Activated CD4-positive, CD25-positive, alpha-beta regulatory T cell treated with anti-CD3 and anti-CD28 coated beads, Interleukin-2, amount 50 U/mL, for 16 hours (primary cell): ENCODE measurements around the gene MAPK14.

Source experiments
- DNase-seq: peaks from one replicate; pipeline ENCODE4 v3.0.0-alpha.2; 2020; ENCODE audit warnings: low read depth, low spot score

The MAPK14 gene

DNA sequence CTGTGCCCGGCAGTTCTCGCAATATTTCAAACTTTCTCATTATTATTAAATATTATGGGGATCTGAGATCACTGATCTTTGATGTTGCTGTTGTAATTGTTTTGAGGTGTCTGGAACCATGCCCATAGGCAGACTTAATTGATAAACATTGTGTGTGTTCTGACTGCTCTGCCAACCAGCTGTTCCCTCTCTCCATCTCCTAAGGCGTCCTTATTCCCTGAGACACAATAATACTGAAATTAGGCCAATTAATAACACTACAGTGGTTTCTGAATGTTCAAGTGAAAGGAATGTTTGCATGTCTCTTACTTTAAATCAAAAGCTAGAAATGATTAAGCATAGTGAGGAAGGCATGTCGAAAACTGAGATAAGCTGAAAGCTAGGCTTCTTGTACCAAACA is 7.6 kb downstream of the MAPK14 start:
- no peak for DNase-seq

DNA sequence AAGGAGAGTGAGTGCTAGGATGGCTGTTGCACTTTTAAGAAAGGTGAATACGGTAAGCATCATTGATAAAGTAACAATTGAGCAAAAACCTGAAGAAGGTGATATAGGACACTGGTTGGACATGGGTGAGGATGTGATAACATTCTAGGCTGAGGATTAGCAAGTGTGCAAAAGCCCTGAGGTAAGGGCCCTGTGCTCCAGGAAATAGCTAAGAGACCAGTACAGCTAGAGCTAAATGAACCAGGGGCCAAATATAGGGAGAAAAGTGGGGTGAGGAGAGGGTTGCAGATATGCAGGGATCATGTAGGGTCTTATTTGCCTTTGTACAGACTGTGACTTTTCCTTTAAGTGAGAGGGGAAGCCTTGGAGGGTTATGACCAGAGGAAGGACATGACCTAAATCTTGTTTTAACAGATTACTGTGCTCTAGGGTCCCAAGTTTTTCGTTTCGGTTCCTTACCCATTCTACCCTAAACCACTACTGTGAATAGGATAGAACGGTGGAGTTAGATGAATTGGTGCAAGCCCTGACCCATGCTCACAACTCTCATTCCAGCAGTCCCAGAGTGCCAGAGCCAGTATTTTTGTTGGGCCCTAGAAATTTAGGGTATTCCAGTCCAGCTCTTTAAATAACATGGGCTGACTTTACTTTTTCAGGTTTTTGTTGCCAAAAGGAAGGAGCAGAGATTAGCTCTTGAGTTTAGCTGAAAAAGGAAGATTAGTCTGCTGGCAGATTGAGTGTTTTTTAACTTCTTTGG is 10.7 kb downstream of the MAPK14 start:
- DNase-seq: no peak

DNA sequence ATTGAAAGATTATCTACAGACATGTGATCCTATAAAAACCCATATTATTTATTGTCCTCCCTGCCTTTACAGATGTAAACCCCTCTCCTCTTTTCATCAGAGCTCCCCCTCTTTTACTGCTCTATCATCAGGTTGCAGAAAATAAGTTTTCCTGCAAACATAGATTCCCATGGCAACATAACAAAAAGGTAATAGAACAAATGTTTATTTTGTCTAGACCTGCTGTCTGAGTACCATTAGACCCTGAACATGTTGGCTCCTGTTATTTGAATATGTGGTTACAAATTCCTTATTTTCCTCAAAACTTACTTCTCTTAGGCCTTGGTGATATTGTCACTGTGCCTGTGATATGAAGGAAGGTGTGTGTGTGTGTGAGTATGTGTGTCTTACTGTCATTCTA is 11.5 kb downstream of the MAPK14 start:
- DNase-seq: no peak

DNA sequence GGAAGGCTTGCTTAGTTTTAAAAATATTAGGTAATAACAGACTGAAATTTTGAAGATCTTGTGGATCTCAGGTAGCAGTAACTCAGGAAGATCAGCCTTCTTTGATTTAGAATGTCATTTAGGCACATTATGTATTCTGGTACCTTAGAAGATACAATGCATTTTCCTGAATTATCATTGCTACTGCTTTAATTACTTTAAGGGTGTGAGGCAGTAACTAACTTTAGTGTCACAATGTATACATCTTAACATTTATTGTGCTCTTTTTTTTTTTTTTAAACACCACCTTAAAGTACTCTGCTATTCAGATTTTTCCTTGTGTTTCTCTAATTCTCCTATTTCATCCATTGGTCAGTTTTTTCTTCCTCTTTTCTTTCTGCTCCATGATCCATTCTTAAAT is 13.3 kb downstream of the MAPK14 start:
- DNase-seq: no peak

DNA sequence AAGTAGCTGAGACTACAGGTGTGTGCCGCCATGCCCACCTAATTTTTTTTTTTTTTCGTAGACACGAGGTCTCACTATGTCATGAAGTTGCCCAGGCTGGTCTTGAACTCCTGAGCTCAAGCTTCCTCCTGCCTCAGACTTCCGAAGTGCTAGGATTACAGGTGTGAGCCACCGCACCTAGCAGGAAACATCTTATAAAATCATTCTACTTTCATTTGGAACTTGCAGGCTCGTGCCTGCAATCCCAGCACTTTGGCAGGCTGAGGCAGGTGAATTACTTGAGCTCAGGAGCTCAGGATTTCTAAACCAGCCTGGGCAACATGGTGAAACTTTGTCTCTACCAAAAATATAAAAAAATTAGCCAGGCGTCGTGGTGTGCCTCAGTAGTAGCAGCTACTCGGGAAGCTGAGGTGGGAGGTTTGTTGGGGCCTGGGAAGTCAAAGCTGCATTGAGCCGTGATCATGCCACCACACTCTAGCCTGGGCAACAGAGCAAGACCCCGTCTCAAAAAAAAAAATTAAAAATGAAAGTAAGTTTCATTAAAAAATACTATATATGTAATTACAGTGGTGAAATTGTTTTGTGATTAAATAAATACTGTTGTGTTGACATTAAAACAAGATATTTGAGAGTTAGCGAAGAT is 15.1 kb downstream of the MAPK14 start:
- no peak for DNase-seq

DNA sequence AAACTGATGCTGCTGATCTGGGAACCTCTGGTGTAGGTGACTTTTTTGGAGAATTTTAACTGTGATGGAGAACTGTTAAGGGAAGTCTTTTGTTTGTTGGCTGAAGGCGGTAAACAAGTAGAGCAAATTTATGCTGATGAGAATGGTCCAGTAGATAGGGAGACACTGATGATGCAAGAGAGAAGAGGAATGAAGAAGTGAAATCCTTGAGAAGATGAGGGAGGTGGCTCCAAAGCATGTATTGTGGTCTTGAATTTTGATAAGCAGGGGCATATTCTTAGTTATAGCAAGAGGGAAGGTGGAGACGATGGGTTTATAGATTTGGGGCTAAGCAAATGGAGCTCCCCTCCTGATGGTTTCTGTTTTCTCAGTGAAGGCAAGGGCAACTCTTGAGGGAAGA is 22.0 kb downstream of the MAPK14 start:
- DNase-seq: no peak

DNA sequence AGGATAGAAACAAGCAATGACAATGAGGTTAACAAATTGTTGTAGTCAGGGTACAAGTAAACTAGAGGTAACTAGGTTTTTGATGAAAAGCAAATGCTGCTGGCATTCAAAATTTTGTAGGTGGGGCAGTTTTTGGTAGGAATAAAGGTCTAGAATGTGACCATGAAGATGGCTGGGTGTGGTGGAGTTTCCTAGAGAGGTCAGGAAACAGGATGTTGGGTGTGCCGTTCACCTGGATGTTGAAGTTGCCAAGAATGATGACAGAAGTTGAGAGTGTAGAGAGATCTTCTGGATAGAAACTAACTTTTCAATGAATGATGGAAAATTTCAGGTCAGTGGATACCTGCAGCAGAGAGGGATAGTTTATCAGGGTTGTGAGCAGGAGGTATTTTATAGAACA is 22.7 kb downstream of the MAPK14 start:
- DNase-seq: no peak

DNA sequence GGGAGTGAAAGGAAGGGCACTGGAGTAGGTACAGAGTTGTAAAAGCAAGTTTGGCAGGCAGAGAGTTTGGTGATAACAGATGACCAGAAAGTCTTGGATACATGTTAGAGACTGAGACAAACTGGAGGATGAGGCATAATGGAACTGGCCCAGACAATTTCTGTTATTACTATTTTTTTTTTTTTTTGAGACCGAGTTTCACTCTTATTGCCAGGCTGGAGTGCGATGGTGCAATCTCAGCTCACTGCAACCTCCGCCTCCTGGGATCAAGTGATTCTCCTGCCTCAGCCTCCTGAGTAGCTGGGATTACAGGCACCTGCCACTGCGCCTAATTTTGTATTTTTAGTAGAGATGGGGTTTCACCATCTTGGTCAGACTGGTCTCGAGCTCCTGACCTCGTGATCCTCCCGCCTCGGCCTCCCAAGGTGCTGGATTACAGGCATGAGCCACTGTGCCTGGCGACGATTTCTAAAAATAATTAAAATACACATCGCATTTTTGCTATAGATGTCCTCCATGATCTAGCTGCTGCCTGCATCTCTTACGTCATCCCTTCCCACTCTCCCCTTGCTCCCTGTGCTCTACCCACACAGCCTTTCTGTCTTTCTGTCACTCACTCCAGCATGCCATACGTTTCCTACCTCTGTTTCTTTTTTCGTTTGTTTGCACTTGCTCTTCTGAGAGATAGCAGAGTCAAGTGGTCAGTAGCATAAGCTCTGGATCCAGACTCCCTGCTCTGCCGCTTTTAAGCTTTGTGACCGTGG is 23.5 kb downstream of the MAPK14 start:
- DNase-seq: no peak

DNA sequence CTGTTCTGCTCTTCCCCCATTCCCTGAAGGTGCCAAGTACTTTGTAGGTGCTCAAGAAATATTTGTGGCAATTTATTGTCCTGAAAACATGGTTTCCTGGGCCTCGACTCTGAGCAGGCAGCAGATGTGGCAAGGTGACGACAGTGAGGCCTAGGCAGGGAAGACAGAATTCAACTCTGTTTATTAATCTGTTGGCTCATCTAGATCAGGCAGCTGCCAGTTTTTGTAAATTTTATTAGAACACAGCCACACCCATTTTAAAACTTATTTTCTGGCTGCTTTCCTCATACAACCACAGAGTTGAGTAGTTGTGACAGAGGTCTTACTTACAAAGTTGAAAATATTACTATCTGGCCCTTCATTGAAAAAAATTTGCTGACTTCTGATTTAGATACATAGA is 24.5 kb downstream of the MAPK14 start:
- DNase-seq: no peak

DNA sequence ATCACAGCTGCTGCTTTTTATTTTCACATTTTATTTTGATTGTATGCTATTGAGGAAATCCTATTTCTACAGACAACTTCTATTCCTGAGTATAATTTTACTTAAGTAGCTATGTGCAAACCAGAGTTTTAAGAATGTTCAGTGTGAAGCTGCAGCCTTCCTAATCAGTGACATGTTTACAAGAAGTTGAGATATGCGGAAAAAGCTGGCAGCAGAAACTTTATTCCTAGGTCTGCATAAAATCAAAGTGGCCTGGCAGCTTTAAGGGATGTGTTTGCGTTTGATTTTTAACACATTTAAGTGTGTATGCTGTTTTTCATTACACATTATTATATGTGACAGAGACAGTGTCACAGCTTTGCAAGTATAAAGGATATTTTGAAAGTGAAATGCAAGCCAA is 26.3 kb downstream of the MAPK14 start:
- no peak for DNase-seq

DNA sequence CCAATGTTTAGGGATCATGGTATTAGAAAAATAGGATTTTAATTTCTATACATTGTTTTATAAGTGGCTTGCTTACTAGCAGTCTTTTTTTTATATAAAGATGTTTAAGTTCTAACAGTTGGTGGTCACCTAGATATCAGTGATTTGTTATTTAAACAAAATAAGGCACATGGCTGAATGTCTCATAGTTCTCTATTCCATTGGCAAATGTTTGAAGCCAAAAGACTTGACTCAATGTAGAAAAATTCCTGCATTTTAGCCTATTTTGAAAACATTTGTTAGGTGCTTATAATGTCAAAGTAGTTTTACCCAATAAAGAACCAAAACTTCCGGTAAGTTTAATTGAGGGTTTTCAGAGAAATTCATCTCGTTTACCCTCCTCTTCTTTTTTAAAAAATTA is 26.8 kb downstream of the MAPK14 start:
- DNase-seq: no peak

DNA sequence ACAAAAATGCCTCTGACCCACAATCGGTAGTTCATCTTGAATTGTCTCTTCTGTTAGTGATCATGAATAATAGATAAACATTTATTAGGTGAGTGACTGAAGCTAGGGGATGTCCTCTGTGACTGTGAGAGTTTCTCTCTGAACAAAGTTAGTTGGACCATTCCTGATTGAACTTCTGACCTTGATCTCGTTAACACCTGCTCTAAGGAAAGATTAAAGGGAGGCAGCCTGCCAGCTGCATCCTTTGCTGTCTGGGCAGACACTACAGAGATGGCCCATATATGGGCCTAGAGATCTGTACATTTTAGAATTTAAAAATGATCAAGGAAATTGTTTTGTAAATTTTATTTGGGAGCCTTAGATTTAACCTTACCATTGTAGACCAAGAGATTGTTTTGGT is 27.3 kb downstream of the MAPK14 start:
- no peak for DNase-seq

DNA sequence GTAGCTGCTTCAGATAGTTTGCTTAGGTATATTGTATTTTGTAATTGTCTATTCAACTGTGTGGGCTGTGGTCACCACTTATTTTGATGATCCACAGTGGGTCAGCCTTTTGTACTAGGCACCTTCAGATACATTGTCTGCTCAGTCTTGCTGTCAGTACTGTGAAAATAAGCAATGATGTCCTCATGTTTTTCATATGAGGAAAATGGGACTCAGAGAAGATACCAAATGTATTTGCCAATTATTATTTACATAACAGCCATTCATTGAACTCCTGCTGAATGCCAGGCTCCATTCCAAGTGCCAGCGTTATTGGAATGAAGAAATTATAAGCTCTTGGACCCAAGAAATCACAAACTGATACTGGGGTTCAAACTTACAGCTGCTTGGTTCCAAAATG is 28.6 kb downstream of the MAPK14 start:
- no peak for DNase-seq

DNA sequence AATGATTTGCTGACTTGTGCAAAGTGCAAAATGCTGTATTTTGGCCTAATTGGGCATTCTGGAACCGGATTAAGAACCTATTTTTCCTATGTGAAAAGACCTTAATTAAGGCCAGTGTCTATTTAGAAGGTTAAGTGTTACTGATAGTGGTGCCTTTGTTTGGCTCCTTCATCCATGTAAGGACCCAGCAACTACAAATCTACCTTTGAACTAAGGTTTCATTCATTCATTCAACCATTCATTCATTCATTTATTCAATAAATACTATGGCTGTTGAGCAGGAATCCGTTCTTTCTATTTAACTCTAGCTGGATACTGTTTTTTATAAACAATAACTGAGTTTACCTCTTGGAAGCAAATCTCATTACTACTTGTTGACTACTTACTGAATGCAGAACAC is 33.6 kb downstream of the MAPK14 start:
- DNase-seq: no peak

DNA sequence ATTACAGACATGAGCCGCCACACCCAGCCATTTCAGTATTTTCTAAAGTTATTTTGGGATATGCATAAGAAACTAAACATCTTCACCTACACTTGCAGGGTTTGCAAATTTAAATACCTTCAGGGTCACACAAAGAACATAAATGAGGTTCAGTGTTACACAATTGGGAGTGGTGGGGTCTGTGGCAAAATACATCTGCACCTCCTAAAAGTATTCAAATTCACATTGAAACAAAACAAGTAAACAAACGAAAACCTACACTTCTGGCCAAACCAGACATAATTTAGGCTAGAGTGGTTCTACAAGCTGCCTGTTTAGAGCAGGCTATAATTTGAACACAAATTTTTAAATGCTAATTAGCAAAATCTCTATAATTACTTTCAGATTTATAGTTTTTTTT is 34.6 kb downstream of the MAPK14 start:
- no peak for DNase-seq

DNA sequence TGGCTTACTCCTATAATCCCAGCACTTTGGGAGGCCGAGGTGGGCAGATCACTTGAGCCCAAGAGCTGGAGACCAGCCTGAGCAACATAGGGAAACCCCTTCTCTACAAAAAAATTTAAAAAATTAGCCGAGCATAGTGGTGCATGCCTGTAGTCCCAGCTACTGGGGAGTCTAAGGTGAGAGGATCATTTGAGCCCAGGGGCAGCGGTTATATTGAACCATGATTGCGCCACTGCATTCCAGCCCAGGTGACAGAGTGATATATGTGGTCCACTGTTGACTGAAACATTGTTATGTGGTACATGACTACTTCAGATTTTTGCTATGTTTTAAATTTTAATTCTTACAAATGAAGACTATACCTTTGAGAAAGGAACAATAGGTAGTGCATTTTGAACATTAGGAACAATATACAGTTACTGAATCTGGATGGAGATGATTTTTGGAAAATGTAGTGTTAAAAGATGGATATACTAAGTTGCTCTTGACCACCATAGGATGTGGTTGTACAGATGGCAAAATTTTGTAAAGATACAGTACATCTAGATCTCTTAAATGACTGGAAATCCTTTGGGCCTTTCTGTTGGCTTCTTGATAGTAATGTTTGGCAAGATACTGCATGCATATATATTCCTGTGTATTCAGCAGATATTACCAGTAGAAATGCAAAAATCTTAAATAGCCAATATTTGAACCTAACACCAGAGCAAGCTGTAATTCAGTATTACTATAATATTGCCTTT is 35.9 kb downstream of the MAPK14 start:
- DNase-seq: no peak

DNA sequence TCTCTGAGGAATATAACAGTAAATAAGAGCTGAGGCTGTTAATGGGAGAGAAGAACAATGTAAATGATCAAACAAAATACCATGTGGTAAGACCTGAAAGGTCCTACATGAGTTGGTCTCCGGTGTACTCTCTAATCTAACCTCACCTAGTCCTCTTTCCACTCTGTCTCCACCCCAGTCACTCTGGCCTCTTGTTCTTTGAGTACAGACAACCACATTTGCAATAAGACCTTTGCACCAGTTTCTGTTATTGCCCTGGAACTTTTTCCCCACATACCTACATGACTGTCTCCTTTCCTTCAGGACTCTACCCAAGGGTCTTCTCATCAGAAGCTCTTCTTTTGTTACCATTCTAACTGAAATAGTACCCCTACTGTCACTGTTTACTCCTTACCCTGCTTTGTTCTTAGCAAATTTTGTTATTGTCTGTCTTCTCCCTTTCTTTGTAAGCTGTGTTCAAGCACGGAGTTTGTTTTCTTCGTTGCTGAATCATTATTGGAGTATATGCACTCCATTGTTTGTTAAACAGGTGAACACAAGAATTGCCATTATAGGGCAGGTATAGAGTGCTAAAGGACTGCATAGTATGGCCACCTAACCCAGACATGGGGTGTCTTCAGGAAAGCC is 37.3 kb downstream of the MAPK14 start:
- DNase-seq: no peak

DNA sequence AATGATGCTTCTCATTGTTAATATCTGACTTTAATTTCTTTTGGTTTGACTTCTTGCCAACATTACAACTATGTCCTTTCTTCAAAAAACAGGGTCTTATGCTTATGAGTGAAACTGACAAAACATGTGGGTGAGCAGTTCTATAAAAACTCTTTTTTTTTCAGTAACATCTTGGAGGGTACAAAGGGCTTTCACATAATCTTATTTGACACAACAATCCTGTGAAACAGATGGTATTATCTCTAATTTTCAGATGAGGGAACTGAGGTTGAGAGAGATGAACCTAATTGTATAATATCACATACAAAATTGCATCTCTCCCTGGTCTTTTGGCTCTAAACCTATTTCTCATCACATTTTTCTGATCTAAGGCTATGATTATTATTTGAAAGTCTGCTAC is 38.3 kb downstream of the MAPK14 start:
- DNase-seq: no peak

DNA sequence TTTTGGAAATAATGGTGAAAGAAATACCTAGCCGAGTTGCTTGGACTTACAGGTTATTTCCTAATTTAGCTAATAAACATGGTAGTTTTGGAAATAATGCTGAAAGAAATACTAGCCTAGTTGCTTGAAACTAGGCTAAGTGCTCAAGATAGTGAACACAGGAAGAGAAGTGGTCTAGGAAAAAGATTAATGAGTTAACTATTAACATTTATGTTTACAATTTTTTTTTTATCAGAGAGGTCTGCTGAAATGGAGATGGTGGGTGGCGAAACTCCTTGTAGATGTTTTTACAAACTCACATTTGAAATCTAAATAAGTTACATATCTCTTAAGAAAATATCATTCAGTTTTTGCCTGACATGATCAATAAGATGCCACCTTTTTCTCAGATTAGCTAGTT is 39.2 kb downstream of the MAPK14 start:
- DNase-seq: no peak

DNA sequence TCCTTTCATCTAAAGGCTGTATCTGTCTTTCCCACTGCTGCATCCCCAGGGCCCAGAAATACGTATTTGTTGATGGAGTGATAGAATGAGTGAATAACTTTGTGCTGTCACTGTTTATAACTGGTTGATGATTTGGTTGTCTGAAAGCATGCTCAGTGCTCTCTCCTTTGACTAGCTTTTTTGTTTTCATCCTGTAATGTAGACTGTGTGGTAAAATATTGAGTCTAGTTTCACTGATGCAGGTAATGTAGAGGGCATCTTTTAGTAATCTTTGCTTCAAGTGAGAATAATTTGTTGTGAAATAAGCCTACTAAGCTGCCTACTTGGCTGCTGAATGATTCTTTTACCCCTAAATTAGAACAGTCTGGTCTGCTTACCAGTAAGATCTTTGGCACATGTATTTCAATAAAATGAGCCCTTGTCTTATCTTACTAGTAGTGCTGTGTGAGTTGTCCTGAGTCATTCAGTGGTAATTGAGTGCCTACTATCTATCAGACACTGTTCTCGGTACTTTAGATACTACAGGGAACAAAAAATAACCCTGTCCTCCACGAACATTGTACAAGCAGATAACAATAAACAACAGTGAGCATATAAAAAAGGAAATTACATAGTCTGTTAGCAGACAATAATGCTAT is 39.9 kb downstream of the MAPK14 start:
- no peak for DNase-seq

DNA sequence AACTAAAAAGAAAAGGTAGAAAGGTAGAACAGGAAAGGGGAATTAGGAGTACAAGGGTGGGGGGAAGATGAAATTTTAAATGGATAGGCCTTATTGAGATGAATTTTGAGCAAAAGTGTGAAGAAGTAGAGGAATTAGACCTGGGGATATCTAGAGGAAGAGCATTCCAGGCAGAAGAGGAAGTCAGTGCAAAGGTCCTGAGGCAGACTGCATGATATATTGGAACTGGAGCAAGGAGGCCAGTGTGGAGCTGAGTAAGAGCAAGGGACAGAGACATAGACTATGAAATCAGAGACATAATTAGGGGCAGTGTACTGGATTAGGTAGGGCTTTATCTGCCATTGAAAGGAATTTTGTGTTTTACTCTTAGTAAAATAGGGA is 40.4 kb downstream of the MAPK14 start:
- DNase-seq: no peak
